ENCODE results near the gene ASB3.
"Not testable (repeated sequence)": the region's sequence is repeated elsewhere in the genome, so short reads cannot be mapped to it uniquely, and the experiment has no call there.

The ASB3 gene

DNA sequence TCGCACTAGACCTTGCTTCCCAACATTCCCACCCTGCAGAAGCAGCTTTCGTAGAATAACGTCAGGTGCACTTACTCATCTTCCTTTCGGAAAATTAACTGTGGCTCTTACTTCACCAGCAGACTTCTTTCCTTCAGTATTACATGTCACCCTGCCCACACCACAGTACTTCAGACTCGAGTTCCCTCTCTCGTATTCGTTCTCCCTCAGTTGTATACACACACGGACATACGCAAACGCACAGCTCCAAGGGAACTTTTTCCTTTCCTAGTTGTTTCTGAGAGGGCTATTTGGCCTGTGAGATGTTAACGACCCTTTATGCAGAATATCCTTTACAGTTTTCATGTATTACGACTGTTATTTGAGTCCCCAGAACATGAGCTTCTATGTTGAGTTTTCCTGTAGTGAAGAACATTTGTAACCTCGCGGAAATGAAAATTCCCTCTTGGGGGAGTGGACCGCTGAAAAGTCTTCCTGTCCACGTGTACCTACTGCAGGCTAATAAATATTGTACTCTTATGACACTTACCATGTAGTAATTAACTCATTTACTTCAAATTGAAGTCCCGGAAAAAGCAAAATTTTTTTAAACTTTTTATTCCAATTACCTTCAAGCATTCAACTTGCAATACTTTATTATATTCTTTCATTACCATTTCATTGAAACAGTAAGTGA is 999 bp upstream of the ASB3 start:
- intact Hi-C loops (cut with DNase I), result no loop called here
- DNase-seq, result no peak

DNA sequence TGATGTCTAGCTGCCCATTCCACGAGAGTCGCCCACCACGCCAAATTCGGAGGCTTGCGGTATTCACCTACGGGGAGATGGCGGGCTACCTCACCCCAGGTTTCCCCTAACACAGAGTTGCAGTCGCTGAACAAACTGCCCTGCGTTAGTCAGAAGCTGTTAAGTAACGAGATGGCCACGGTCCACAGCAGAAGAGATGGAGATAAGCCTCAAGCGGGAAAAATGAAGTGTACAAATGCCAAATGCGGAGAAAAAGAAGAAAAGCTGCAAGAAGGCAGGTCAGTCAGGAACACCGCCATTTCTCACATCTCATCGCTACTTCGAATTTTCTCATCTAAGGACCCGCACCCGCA is 425 bp downstream of the ASB3 start:
- peak in 5 of 10 donors; percentile 13 to 84 (median 32) for DNase-seq
- intact Hi-C loops (cut with DNase I), result no loop called here

DNA sequence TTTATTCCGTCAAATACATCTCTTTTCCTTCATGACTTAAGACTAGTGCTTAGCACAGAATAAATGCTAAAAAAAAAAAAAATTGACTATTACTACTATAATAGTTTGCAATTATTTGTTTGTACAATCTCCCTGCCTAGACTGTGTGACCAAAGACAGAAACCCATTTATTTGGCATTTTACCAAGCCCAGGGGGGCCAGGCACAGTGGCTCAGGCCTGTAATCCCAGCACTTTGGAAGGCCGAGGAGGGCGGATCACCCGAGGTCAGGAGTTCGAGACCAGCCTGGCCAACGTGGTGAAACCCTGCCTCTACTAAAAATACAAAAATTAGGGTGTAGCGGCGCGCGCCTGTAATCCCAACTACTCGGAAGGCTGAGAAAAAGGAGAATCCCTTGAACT is 1.4 kb downstream of the ASB3 start:
- intact Hi-C loops (cut with DNase I), result no loop called here
- DNase-seq, result no peak

DNA sequence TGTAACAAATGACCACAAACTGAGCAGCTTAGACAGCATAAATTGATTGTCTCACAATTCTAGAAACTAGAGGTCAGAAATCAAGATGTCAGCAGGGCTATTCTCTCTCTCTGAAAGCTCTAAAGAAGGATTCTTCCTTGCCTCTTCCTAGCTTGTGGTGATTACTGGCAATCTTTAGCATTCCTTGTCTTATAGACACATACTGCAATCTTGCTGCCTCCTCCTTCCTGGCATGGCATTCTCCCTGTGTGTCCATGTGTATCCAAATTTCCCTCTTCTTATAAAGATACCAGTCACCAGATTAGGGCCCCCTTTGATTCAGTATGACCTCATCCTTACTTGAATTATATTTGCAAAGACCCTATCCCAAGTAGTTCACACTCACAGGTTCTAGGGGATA is 2.3 kb downstream of the ASB3 start:
- no peak for DNase-seq
- intact Hi-C loops (cut with DNase I), result no loop called here

DNA sequence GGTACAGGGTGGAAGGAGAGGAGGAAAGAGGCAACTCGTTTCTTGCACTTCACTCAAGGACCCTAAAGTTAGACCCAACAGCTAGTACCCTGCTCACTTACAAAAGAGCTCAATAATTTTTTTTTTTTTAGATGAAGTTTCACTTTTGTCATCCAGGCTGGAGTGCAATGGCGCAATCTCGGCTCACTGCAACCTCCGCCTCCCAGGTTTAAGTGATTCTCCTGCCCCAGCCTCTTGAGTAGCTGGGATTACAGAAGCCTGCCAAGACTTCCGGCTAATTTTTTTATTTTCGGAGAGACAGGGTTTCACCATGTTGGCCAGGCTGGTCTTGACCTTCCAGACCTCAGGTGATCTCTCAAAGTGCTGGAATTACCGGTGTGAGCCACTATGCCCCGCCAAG is 4.1 kb downstream of the ASB3 start:
- no peak for DNase-seq
- intact Hi-C loops (cut with DNase I), result no loop called here

DNA sequence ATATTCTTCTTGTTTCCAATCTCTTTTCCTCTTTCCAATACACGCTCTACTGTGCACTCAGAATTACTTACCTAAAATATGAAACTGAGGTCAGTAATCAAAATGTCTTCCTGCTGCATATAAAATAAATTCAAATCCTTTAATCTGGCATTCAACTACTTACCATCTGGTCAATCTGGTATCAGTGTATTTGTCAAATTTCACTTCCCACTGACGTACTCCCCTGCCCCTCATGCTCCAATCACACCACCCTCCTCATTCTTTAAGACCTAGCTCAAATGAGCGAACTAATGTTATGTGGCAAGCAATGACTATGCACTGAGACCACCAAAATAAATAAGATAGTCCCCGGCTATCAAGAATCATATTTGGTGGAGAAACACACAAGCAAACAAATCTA is 6.7 kb downstream of the ASB3 start:
- no peak for DNase-seq
- intact Hi-C loops (cut with DNase I), result no loop called here

DNA sequence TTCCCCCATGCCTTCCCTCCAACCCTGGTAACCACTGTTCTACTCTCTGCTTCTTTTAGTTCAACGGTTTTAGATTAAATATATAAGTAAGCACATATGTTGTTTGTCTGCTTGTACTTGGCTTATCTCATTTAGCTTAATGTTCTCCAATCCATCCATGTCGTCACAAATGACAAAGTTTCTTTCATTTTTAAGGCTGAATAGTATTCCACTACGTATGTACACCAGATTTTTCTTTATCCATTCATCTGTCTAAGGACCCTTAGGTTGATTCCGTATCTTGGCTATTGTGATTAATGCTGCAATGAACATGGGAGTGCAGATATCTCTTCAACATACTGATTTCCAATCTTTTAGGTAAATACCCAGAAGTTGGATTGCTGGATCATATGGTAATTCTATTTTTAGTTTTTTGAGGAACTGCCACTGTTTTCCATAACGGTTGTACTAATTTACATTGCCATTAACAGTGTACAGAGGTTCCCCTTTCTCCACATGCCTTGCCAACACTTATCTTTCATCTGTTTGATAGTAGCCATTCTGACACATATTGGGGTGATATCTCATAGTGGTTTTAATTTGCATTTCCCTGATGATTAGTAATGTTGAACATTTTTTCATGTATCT is 8.1 kb downstream of the ASB3 start:
- DNase-seq, result no peak
- intact Hi-C loops (cut with DNase I), result no loop called here

DNA sequence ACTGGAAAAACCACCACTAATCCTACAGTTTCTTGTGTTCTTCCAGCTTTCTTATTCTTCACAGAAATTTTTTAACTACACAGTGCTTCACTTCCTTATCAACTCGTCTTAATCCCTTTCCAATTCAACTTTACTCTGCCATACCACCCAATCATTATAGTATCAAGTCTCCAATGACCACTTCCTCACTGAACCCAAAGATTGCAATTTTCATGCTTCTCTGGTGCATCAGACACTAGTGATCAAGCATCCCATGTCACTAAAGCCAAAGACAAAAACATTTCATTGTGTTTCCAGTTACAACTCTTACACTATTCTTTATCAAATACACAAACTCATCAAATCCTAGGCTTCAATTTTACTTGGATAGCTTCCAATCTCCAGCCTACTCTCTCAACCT is 9.6 kb downstream of the ASB3 start:
- DNase-seq, result no peak
- intact Hi-C loops (cut with DNase I), result no loop called here

DNA sequence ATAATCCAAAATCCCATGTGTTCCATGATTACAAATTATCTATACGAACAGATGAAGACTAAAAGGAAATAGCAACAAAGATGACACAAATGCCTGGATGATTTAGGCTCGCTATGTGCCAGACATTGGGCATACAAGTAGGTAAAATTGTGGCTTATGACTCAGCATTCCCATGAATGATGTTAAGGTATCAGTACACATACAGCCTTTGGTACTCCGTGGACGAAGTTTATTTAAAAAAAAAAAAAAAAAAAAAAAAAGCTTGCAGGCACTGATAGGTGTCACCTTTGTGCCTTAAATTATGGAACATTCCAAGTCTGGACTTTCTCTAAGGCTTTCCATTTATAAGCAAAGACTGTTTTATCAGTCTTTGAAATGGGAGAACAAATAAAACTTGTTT is 16.5 kb downstream of the ASB3 start:
- no peak for DNase-seq
- intact Hi-C loops (cut with DNase I), result no loop called here

DNA sequence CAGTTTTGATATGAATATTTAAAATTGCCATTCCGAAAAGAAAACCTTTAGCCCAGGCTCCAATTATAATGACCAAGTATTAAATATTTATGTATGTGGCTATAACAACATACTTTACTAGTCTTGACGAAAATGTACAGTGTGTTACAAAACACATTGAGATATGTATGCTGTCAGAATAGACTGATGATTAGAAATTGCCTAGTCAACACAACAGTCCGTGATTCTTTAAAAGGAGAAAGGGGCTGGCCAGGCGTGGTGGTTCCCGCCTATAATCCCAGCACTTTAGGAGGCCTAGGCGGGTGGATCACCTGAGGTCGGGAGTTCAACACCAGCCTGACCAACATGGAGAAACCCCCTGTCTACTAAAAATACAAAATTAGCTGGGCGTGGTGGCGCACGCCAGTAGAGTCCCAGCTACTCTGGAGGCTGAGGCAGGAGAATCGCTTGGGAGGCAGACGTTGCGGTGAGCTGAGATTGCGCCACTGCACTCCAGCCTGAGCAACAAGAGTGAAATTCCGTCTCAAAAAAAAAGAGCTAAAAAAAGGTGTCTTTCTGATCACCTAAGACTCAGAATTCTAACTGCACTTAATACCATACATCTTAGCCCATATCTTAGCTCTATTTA is 17.3 kb downstream of the ASB3 start:
- DNase-seq, result no peak
- intact Hi-C loops (cut with DNase I), result no loop called here

DNA sequence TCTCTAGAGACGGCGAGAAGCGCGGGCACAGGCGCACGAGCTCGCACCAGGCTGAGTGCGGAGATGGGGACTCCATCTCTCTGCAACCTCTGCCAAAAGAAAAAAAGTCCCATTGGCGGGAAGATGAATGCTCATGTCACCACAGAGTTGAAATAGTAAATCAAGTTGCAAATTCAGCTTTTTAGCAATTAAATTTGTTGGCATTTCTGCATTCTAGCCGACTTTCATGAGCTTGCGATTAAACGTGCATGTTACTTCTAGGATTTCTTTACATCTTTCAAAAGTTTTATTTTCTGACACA is 18.6 kb downstream of the ASB3 start:
- peak in 4 of 10 donors; percentile 41 to 92 (median 72) for DNase-seq
- intact Hi-C loops (cut with DNase I), result no loop called here

DNA sequence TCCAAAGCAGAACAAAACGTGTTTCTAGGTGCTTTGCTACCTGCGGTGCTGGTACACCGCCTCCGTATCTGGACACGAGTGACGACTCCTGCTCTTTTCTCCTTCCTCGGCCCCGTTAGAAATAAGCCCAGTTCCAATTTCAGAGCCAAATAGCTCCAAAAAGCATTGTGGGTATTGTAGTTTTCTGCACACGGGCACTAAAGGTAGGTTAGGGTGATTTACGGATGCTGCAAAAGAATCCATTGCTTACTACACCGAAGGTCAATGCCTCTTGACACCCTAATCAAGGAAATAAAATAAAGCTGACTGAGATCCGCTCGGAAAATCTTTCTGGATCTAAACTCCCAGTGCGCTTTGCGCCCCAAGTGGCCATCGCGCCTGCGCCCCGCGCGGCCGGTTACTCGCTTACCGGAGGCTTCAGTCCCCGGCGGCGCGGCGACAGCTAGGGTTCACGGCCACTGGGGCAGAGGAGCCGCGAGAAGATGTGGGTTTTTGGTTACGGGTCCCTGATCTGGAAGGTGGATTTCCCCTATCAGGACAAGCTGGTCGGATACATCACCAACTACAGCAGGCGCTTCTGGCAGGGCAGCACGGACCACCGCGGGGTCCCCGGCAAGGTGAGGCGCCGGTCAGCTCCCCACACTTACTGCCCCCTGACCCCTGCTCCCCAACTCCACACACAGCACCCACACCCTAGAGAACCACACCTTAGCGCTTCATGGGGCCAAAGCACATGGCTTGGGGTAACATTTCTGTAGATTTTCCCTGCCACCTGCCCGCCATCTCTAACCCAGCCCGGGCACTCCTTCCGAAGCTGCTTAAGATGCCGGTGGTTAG is 19.1 kb downstream of the ASB3 start, which contains the start of gene CHAC2:
Gene CHAC2, plus strand, starts transcription at position 400 of the 837 bp plus-strand sequence. Its CDS starts 83 bp downstream, at position 483.
- DNase-seq, result peak; percentile 74 to 97 (median 83)
- intact Hi-C loops (cut with DNase I), result no loop called here

DNA sequence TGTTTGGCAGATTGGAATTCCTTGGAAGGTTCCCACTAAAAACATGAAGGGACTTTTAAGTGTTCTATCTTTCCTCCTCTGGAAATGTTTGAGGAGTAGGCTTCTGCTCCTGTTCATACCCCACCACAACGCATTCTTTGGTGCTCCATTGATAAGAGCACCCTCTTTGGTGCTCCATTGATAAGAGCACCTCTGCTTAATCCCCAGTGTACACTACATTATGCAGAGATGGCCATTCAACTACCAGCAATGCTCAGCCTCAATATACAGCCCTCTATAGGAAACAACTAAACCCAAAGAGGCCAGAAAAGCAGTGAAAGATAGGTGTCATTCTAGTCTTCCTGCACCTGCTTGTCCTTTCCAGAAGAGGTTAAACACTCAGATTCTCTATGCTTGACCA is 21.0 kb downstream of the ASB3 start:
- intact Hi-C loops (cut with DNase I), result no loop called here
- DNase-seq, result no peak

DNA sequence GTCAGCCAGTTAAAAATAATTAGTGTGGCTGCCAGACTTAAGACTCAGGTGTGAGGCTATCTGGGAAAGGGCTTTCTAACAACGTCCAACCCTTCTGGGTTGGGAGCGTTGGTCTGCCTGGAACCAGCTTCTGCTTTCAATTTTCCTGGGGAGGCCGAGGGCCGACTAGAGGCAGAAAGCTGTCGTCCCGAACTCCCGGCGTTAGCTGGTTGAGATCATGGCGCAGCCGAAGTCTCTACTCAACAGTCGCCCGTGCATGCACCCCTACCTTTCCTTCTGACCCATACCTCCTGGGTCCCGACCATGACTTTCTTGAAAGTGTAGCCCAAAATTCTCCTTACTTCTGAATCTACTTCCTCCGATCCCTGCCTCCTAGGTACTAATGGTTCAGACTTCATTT is 29.5 kb downstream of the ASB3 start:
- peak in 2 of 10 donors; percentile 75 for DNase-seq
- intact Hi-C loops (cut with DNase I), result not testable (repeated sequence)

DNA sequence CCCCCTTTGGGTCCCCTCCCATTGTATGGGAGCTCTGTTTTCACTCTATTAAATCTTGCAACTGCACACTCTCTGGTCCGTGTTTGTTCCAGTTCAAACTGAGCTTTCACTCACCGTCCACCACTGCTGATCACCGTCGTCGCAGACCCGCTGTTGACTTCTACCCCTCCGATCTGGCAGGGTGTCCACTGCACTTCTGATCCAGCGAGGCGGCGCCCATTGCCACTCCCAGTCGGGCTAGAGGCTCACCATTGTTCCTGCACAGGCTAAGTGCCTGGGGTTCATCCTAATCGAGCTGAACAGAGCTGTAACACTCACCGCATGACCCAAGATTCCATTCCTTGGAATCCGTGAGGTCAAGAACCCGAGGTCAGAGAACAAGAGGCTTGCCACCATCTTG is 30.1 kb downstream of the ASB3 start:
- intact Hi-C loops (cut with DNase I), result no loop called here
- DNase-seq, result peak in 1 of 10 donors; percentile 54

DNA sequence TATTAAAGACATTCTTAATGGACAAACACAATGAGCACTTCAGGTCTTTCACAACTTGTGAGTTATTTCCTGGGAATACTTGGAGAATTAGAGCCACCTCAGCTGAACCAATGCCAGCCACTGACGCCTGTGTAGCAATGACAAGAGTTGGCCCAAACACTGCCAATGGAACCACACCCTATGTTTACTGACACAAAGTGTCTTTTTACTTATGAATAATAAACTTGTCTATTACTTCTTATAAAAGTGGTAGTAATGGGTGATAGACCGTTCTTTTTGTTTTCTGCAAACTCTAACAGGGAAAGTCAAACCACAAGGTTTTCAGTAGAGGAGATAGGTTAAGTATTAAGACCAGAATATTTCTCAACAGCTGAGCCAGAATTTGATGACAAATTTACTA is 31.6 kb downstream of the ASB3 start:
- intact Hi-C loops (cut with DNase I), result no loop called here
- DNase-seq, result no peak

DNA sequence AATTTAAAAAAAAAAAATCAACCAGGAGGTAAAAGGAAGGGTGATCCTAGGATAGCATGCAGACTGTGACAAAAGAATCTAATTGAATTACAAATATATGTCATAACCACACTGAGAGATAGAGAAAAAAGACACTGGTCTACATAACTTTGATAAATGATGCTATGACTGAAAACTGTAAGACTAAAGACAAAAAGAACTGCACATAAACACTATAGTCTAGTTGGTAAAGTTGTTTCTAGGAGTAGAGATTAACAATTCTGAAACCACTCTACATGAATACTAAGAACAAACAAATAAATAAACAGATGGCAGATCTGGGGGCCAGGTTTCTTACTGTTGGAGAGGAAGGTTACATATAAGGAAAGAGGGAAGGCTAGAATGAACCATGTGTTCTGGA is 33.7 kb downstream of the ASB3 start:
- no peak for DNase-seq
- intact Hi-C loops (cut with DNase I), result no loop called here

DNA sequence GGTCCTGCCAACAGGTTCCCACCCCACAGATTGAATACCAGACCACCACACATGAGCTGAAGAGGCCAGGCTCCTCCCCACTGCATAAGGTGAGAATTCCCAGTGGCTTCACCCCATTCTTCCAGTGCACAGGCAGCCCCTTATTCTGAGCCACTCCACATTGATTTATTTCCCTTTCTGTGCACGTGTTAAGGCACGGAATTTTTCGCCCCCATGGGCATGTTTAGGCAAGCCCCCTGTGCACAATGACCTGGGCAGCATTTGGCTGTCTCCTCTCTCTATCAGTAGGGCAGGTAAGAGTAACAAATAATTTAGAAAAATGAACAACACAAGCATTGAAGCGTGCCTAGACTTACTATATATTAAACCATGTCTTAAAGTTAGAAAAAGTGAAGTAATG is 34.4 kb downstream of the ASB3 start:
- DNase-seq, result no peak
- intact Hi-C loops (cut with DNase I), result no loop called here

DNA sequence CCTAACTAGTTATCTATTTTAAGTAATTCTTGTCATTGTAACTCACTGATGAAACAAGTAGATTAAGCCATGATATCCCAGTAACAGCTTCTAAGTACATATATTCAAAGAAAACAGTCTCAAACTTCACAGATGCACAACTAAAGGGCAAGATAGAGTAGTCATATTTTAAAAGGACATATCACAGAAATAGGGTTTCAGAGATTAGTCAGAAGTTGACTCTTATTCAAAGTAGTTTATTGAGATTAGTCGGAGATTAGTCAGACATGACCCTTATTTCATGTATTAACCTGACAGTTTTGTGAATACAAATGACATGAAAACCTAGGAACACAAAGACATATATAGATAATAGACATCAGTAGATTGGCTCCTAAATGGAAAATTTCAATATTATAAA is 35.0 kb downstream of the ASB3 start:
- no peak for DNase-seq
- intact Hi-C loops (cut with DNase I), result no loop called here

DNA sequence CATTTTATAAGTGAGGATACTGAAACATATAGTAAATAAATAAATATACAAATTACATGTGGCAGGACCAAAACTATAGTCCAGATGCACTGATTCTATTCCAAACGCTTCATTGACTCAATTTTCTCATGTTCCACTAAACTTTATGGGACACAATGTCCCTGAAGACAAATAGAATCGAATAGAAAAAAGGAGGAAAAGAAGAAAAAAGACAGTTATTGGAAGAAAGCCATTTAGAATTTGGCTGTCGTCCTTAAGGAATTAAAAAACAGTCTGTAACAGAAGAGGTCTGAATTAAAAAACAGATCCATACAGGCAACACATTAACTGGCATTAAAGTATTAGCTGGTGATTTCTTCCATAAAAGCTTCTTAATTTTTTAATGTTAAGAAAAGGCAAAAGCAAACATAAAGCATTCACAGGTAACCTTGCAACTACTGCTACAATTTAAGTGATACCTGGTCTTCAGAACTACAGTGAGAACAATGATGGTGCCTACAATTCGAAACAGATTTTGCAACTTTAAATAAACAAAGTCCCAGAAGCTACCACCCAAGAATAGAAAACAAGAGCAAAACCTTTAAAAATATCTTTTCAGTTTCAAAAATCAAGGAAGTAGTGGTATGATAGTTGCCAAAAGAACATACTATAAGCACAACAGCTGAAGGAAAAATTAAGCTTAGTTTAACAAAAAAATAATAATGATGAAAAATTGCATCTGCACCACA is 36.5 kb downstream of the ASB3 start:
- no peak for DNase-seq
- intact Hi-C loops (cut with DNase I), result no loop called here
